ENCODE results near the gene PCDHB9.

GRCh38 chr5:141208478-141208877 lies 21.5 kb downstream of the PCDHB9 start, which contains the start of gene PCDHB12:
- TF ChIP-seq, protein P1, sequence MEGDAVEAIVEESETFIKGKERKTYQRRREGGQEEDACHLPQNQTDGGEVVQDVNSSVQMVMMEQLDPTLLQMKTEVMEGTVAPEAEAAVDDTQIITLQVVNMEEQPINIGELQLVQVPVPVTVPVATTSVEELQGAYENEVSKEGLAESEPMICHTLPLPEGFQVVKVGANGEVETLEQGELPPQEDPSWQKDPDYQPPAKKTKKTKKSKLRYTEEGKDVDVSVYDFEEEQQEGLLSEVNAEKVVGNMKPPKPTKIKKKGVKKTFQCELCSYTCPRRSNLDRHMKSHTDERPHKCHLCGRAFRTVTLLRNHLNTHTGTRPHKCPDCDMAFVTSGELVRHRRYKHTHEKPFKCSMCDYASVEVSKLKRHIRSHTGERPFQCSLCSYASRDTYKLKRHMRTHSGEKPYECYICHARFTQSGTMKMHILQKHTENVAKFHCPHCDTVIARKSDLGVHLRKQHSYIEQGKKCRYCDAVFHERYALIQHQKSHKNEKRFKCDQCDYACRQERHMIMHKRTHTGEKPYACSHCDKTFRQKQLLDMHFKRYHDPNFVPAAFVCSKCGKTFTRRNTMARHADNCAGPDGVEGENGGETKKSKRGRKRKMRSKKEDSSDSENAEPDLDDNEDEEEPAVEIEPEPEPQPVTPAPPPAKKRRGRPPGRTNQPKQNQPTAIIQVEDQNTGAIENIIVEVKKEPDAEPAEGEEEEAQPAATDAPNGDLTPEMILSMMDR (conservative IDR thresholded peaks at IDR 0.05; ENCODE audit: low read length): no peak
- TF ChIP-seq EZH2phosphoT487 (IDR thresholded peaks at IDR 0.05; ENCODE audit: borderline replicate concordance): no peak

Data from Loucy (cell line).